Inflammatory macrophage treated with lipopolysaccharide for 4 hours (primary cell): ENCODE results near the gene TMEM131.

ENCODE experiments used
- DNase-seq: peaks from one replicate; pipeline ENCODE4 v3.0.0-alpha.2; 2020

Gene TMEM131

GRCh38 chr2:97788986-97789644 lies 206.6 kb downstream of the TMEM131 start:
- DNase-seq = no peak

- DNase-seq = no peak
Measured at GRCh38 chr2:97785818-97786217, 209.9 kb downstream of the TMEM131 start.

DNA sequence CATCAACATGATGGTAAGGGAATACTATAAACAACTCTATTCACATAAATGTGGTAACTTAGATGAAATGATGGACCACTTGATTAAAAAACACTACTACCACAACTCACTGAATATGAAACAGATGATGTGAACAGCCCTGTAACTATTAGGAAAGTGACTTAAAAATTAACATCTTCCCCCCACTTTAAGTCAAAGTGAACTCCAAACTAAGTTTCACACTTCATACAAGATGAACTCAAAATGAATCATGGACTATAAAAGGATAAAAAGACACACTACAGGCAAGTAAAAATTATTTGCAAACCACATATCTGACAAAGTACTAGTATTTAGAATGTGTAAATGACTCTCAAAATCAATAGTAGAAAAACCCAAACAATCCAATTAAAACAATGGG lies 210.8 kb downstream of the TMEM131 start:
- no peak for DNase-seq

DNA sequence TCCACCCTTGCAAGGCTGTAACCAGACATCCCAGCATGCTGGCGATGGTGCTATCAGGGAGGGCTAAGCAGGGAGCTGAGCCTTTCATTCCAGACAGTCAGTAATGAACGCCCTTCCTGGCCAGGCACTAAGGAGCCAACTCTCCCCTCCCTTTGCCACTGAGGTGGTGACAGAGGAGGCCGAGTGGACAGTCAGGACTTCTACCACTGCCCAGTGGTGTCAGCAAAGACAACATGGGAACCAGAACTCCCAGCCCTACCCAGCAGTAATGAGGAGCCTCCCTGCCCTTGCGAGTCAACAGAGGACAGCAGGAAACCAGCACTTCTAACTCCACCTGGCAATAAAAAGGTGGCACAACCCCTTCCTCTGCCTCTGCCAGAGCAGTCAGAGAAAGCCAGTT lies 213.8 kb downstream of the TMEM131 start:
- no peak for DNase-seq

DNA sequence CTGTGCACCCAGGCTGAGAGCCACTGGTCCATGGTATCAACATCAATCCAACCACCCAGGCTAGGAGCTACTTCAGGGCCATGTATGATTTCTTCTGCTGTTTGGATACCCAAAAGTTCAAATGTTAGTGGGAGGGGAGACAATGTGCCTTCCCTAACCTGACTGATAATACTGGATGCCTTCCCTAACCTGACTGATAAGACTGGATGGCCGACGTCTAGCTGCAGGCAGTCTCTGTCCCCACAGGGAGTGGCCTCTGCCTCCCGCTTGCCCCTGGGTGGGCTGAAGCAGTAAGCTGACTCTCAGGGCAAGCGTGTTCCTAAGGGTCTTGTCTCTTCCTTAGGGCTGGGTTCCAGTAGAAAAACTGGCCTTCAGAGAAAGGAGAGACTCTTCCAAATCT lies 216.6 kb downstream of the TMEM131 start:
- no peak for DNase-seq

GRCh38 chr2:97775074-97775473 lies 220.7 kb downstream of the TMEM131 start:
- DNase-seq = no peak

DNA sequence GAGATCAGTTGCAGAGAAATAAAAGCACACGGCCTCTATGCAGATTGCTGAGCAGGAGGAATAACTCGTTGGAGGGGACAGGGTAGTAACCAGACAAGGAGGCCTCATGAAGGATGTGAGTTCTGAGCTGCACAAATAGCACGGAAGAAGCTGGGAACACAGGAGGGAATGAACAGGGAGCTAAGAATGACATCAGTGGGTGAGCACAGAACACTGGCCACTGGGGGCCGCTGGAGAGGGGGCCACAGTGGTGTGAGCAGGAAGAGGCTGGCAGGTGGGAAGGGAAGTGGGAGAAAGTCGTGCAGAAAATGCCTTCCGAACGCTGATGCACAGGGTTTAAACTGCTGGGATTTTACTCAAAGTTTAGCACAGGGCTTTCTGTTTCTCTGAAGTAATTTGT lies 221.3 kb downstream of the TMEM131 start:
- peak; percentile 6 for DNase-seq

DNA sequence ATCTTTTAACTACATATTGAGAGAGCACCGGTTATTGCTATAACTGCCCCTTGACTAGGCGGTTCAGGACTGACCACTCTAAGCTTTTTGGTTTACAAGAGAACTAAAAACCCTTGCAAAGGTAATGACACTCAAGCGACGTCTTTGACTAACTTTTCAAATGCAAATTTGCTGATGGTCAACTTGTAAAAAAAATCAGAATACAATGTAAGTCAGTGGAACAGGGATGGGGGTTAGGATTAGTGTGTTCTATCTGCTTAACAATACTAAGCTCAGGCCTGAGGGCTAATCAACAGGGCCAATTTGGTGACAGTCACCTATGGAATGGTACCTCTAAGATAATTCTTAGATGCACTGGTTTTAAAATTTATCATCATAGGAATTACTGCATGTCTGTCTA lies 225.3 kb downstream of the TMEM131 start:
- DNase-seq = no peak

DNA sequence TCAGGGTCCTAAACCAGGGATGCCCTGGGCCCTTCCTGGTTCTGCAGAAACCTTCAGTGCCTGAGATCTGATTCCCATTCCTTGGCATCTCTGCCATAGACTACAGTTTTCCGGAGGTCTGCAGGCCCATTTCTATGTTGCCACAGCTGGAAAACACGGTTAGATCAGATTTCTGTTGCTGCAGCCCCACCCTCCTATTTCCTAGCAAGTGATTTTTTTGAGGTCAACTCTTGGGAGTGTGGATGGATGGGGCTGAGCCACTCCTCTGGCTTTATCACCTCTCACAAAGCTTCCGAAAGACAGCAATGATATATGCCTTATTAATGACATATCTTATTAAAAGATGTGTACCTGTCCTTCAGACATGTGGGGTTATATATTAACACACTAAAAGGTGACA lies 226.0 kb downstream of the TMEM131 start:
- no peak for DNase-seq

DNA sequence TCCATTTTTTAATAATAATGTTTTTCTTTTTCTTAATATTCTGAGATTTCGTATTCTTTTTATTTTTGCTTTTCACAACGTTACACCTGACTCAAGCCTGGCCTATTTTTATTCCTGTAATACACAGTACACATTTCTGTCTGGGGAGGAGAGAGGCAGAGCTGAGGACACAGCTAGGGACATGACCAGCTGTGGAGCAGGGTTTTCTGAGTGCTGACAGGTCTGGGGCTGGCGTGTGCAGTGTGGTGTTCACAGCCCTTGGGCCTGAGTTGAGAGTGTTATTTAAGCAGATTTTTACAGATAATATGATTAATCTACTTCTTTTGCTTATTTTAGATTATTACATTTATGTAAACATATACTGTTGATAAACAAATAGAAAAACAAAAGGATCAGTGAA lies 226.4 kb downstream of the TMEM131 start:
- no peak for DNase-seq

- no peak for DNase-seq
Measured at GRCh38 chr2:97766567-97766966, 229.2 kb downstream of the TMEM131 start.

DNA sequence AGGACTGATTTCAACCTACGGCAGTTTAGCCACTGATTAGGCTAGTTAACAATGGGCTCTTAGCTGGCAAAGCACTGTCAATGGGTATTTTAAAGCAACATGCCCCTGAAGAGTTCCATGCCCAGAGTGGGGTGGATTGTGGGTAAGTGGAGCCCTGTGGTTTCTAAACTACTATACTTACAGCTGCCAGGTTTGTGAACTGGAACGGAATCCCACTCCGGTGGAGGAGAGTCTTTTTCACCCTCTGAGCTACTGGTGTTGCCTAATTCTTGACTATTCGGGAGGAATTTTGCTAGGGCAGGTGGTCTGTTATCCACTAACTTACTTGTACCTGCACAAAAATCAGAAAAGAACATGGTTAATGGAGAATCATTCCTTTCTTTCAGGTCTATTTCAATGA lies 229.8 kb downstream of the TMEM131 start:
- DNase-seq = no peak

DNA sequence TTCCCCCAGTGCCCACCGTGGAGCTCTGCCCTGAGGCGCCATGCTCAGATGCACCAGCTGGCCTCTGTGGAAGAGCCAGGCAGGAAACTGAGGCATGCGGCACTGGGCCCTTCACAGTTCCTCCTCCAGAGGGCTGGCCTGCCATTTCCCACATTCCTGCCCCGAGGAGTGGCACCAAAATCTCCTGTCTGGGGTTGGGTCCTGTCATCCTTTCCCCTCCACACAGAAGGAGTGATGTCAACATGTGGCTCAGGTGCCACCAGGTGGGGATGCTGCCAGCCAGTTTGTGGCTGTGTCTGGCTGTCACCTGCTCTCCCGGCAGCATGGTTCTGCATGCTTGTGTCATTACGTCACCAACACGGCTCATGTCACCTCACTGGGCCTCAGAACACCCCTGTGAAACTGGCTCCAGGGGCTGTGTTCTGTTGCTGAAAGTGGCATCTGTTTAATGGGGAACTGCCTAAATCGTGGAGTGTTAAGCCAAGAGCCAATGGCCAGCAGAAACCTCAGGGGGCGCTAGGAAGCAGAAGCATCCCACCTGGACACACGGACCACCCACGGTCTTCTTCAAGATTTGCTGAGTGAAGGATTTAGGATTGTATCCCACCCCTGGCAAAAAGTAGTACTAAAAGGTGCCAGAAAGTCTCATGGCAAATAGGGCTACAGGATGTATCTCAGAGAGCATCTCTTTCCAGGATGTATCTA lies 231.0 kb downstream of the TMEM131 start:
- DNase-seq = no peak

- DNase-seq = no peak
Measured at GRCh38 chr2:97763176-97763845, 232.4 kb downstream of the TMEM131 start.

- no peak for DNase-seq
Measured at GRCh38 chr2:97761192-97761591, 234.6 kb downstream of the TMEM131 start.

DNA sequence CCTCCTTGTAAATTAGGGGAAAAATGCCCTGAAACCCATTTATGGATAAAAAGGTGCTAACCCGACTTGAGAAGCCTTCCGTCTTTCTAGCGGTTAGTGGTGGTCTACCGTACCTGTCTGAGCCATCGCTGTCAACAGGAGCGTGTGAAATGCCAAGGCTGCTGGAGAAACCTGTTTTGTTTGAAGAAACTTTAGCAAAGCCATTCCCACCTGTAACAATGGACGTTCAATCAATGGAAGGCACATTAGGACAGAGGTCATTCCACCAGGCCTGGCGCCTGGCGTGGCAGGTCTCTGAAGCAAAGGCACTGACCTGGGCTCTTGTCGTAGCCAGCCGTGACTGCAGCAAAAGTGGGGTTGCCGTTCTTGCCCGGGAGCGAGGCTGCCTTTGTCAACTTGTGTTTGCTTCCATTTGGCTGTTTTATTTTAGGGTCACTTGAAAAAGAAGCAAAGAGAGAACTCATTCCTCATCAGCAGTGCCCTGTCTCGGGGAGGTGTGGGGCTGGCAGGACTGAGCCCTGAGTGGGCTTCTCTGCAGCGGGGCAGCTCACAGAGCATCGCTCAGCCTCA lies 235.2 kb downstream of the TMEM131 start:
- DNase-seq = no peak

- no peak for DNase-seq
Measured at GRCh38 chr2:97759727-97760407, 235.9 kb downstream of the TMEM131 start.

GRCh38 chr2:97758131-97758705 lies 237.5 kb downstream of the TMEM131 start:
- DNase-seq = no peak

GRCh38 chr2:97757062-97757461 lies 238.7 kb downstream of the TMEM131 start:
- DNase-seq = no peak

- no peak for DNase-seq
Measured at GRCh38 chr2:97755491-97755890, 240.3 kb downstream of the TMEM131 start.

GRCh38 chr2:97754690-97755346 lies 240.9 kb downstream of the TMEM131 start:
- no peak for DNase-seq
